Skeletal muscle tissue (tissue), 4 donors: ENCODE data around the gene LIG3. TPM values are rescaled to one million over a fixed set of nuclear protein-coding genes. Genes with fewer than 3 reads are reported as not detected.
"Not testable (repeated sequence)": the region's sequence is repeated elsewhere in the genome, so short reads cannot be mapped to it uniquely, and the experiment has no call there.

Experiments
- H3K27ac ChIP-seq: one replicate; pipeline ENCODE4 v1.7.0; 2013; ENCODE audit warnings: mild to moderate bottlenecking, low read depth, low read length, inconsistent platforms
- H3K27me3 ChIP-seq, 3 donors: one replicate each; pipeline ENCODE4 v1.7.0; 2013; ENCODE audit warnings: low read length in 3 of 3; ENCODE audit not compliant: control insufficient read depth in 3 of 3, insufficient read depth in 3 of 3
- H3K36me3 ChIP-seq, 3 donors: one replicate each; pipeline ENCODE4 v1.7.0; 2013; ENCODE audit warnings: low read length in 3 of 3; ENCODE audit not compliant: control insufficient read depth in 3 of 3, insufficient read depth in 3 of 3
- H3K4me1 ChIP-seq, 3 donors: one replicate each; pipeline ENCODE4 v1.7.0; 2013; ENCODE audit warnings: low read length in 3 of 3, mild to moderate bottlenecking in 3 of 3; ENCODE audit not compliant: control insufficient read depth in 3 of 3, insufficient read depth in 3 of 3
- H3K4me3 ChIP-seq, 3 donors: one replicate each; pipeline ENCODE4 v1.7.0; 2013; ENCODE audit warnings: low read length in 3 of 3
- H3K9ac ChIP-seq, 3 donors: one replicate each; pipeline ENCODE4 v1.7.0; 2013; ENCODE audit warnings: low read length in 3 of 3, mild to moderate bottlenecking in 3 of 3, moderate library complexity in 2 of 3, low read depth in 1 of 3
- H3K9me3 ChIP-seq, 3 donors: one replicate each; pipeline ENCODE4 v1.7.0; 2013; ENCODE audit warnings: low read length in 3 of 3; ENCODE audit not compliant: control insufficient read depth in 3 of 3
- total RNA-seq: library from RNA; depleted of rRNA; stranded (reverse); fragments of >200 nt; gene quantifications from one replicate; pipeline ENCODE4 v1.2.3, GENCODE V29; 2014
- donor health status: Osteomylitis.

The LIG3 gene
- 36.5 TPM for total RNA-seq

GRCh38 chr17:34980353-34980680, at the start of gene LIG3:
Gene LIG3, plus strand, starts transcription at chr17:34980512. Its CDS starts 2,494 bp downstream, at chr17:34983006.
- Histone ChIP-seq H3K4me1 (peaks cover 13 to 27% (median 19%) of the 10 kb centered on the region in 3 donors), H3K36me3 (peaks cover 2 to 7% (median 2%) of the 10 kb centered on the region in 3 donors), H3K27me3 (no peaks in the 10 kb centered on the region), H3K9me3 (no peaks in the 10 kb centered on the region), H3K4me3 (peak within 1 kb of the TSS; percentile 68 to 81 (median 79)), H3K9ac (peak within 1 kb of the TSS; percentile 69 to 91 (median 86)), H3K27ac (peak within 1 kb of the TSS; percentile 96)

- not testable (repeated sequence) for H3K9ac ChIP-seq, H3K4me1 ChIP-seq, H3K9me3 ChIP-seq, H3K36me3 ChIP-seq, H3K4me3 ChIP-seq, H3K27ac ChIP-seq, H3K27me3 ChIP-seq
Observed at GRCh38 chr17:34950780-34951179, 29.5 kb upstream of the LIG3 start.

GRCh38 chr17:34958438-34958837, 21.9 kb upstream of the LIG3 start:
- Histone ChIP-seq H3K27ac (no peak overlapping the region), H3K27me3 (no peaks in the 10 kb centered on the region), H3K9me3 (no peaks in the 10 kb centered on the region), H3K36me3 (no peaks in the 10 kb centered on the region), H3K4me1 (peaks cover 17 to 22% (median 19%) of the 10 kb centered on the region in 3 donors), H3K4me3 (no peak overlapping the region), H3K9ac (no peak overlapping the region)

- H3K4me1 ChIP-seq: peaks cover 17 to 22% (median 19%) of the 10 kb centered on the region in 3 donors
- no peaks in the 10 kb centered on the region for H3K27me3 ChIP-seq
- H3K4me3 ChIP-seq: peak within 1 kb of the TSS; percentile 98 to 100 (median 100)
- peaks cover 11 to 19% (median 18%) of the 10 kb centered on the region in 3 donors for H3K36me3 ChIP-seq
- peak within 1 kb of the TSS; percentile 92 for H3K27ac ChIP-seq
- no peaks in the 10 kb centered on the region for H3K9me3 ChIP-seq
- peak within 1 kb of the TSS; percentile 93 to 99 (median 97) for H3K9ac ChIP-seq
Observed at GRCh38 chr17:34961093-34961911, 19.0 kb upstream of the LIG3 start, which contains the start of the genes CCT6B and ZNF830. Gene CCT6B, minus strand, starts transcription at chr17:34961460. Its CDS starts 67 bp downstream, at chr17:34961393. Gene ZNF830, plus strand, starts transcription at chr17:34961540. Its CDS starts 27 bp downstream, at chr17:34961567.

- Histone ChIP-seq H3K9me3 (no peaks in the 10 kb centered on the region), H3K9ac (no peak overlapping the region), H3K27me3 (no peaks in the 10 kb centered on the region), H3K4me1 (peaks cover 0 to under 1% (median 0%) of the 10 kb centered on the region in 3 donors), H3K4me3 (no peak overlapping the region), H3K27ac (no peak overlapping the region), H3K36me3 (peaks cover 0 to 3% (median 0%) of the 10 kb centered on the region in 3 donors)
Observed at GRCh38 chr17:34974179-34974578, 6.1 kb upstream of the LIG3 start.

GRCh38 chr17:34974794-34975785, 5.2 kb upstream of the LIG3 start:
- Histone ChIP-seq H3K4me1 (peaks cover 7 to 8% (median 8%) of the 10 kb centered on the region in 3 donors), H3K4me3 (no peak overlapping the region), H3K27me3 (no peaks in the 10 kb centered on the region), H3K9me3 (no peaks in the 10 kb centered on the region), H3K36me3 (no peaks in the 10 kb centered on the region), H3K27ac (no peak overlapping the region), H3K9ac (no peak overlapping the region)

GRCh38 chr17:34979153-34979552, 1.2 kb upstream of the LIG3 start:
- peaks cover 13 to 27% (median 19%) of the 10 kb centered on the region in 3 donors for H3K4me1 ChIP-seq
- no peaks in the 10 kb centered on the region for H3K27me3 ChIP-seq
- H3K9ac ChIP-seq: no peak overlapping the region
- peak overlapping the region; percentile 96 for H3K27ac ChIP-seq
- H3K4me3 ChIP-seq: no peak overlapping the region
- peaks cover 2 to 5% (median 2%) of the 10 kb centered on the region in 3 donors for H3K36me3 ChIP-seq
- H3K9me3 ChIP-seq: no peaks in the 10 kb centered on the region

- H3K9ac ChIP-seq: peak overlapping the region; percentile 69 to 91 (median 86)
- H3K27ac ChIP-seq: peak overlapping the region; percentile 96
- no peaks in the 10 kb centered on the region for H3K9me3 ChIP-seq
- peaks cover 2 to 7% (median 2%) of the 10 kb centered on the region in 3 donors for H3K36me3 ChIP-seq
- no peaks in the 10 kb centered on the region for H3K27me3 ChIP-seq
- H3K4me1 ChIP-seq: peaks cover 13 to 27% (median 19%) of the 10 kb centered on the region in 3 donors
- H3K4me3 ChIP-seq: peak overlapping the region; percentile 68 to 79 (median 70)
Observed at GRCh38 chr17:34979650-34980352, 511 bp upstream of the LIG3 start.
